K562 (cell line): Measurements from ENCODE around the gene HACL1. TPM values are rescaled to one million over a fixed set of nuclear protein-coding genes. Genes with fewer than 3 reads are reported as not detected.

Experiments
- CREM ChIP-seq: IDR thresholded peaks from 2 replicates; pipeline ENCODE4 v1.6.1; 2014; ENCODE audit warnings: antibody characterized with exemption, low read depth
- ESRRB ChIP-seq: fragments of 250-450 bp; sonication (Bioruptor Pico); IDR thresholded peaks from 2 replicates; pipeline ENCODE4 v1.5.0; 2020; ENCODE audit warnings: mild to moderate bottlenecking, moderate library complexity, borderline replicate concordance
- GTF2A2 ChIP-seq: IDR thresholded peaks from 2 replicates; pipeline ENCODE4 v1.6.1; 2016; ENCODE audit warnings: mild to moderate bottlenecking, missing genetic modification characterization, missing compliant biosample characterization
- JUN ChIP-seq, 2 experiments: sonication (generic) in 1 of 2; formaldehyde crosslinking in 1 of 2; IDR thresholded peaks; 2 replicates each; pipeline versions ENCODE4 v1.6.1 to v1.8.0; 2012 to 2022; ENCODE audit warnings: borderline replicate concordance in 2 of 2, mild to moderate bottlenecking in 2 of 2, improper control_type of control experiment in 1 of 2, low read depth in 1 of 2, low read length in 1 of 2, missing genetic modification reagents in 1 of 2
- PREB ChIP-seq: sonication (generic); formaldehyde crosslinking; IDR thresholded peaks from 2 replicates; pipeline ENCODE4 v1.8.1; 2023; ENCODE audit warnings: mild to moderate bottlenecking, missing genetic modification reagents
- RNF219 ChIP-seq: fragments of 250-450 bp; sonication (Bioruptor Pico); IDR thresholded peaks from 2 replicates; pipeline ENCODE4 v1.5.0; 2022; ENCODE audit warnings: mild to moderate bottlenecking
- SFPQ ChIP-seq: fragments of 200-400 bp; formaldehyde crosslinking; IDR thresholded peaks from 2 replicates; pipeline ENCODE4 v1.6.1; 2017; ENCODE audit warnings: mild to moderate bottlenecking, low read depth, low read length, moderate library complexity
- ZBTB17 ChIP-seq: fragments of 450-650 bp; formaldehyde crosslinking; IDR thresholded peaks from 2 replicates; pipeline ENCODE4 v1.4.0; 2020; ENCODE audit warnings: mild to moderate bottlenecking
- ZFP1 ChIP-seq: fragments of 450-650 bp; formaldehyde crosslinking; IDR thresholded peaks from 2 replicates; pipeline ENCODE4 v1.4.0; 2020; ENCODE audit warnings: mild to moderate bottlenecking, mixed read lengths
- ZKSCAN8 ChIP-seq: fragments of 200-800 bp; sonication (Bioruptor generic); IDR thresholded peaks from 2 replicates; pipeline ENCODE4 v1.6.1; 2016; ENCODE audit warnings: missing genetic modification characterization, missing compliant biosample characterization
- ZNF212 ChIP-seq: fragments of 450-650 bp; formaldehyde crosslinking; IDR thresholded peaks from 2 replicates; pipeline ENCODE4 v1.4.0; 2020; ENCODE audit warnings: mild to moderate bottlenecking
- ZNF75A ChIP-seq: fragments of 450-650 bp; formaldehyde crosslinking; IDR thresholded peaks from 2 replicates; pipeline ENCODE4 v1.4.0; 2020; ENCODE audit warnings: mild to moderate bottlenecking
- polyA plus RNA-seq, 8 experiments: library from polyadenylated mRNA; depleted of rRNA in 4 of 8; stranded (reverse) in 5 of 8; unstranded in 3 of 8; fragments of >200 nt; fragmentation: Nextera tagmentation in 2 of 8; fragmentation: Illumina TruSeq in 1 of 8; extraction: Ambion mirVana in 2 of 8; extraction: Trizol in 1 of 8; gene quantifications; 2 replicates each; pipeline versions ENCODE4 v1.2.1 to v1.2.3, GENCODE V29; 2011 to 2014; ENCODE audit warnings: inconsistent platforms in 1 of 8, missing spikeins in 1 of 8
- total RNA-seq, 7 experiments: library from RNA; depleted of rRNA in 6 of 7; stranded (reverse); fragments of >200 nt in 6 of 7; fragmentation: Illumina TruSeq in 2 of 7; extraction: Trizol in 2 of 7; gene quantifications; 2 replicates each; pipeline versions ENCODE4 v1.2.1 to v1.2.3, GENCODE V29; 2011 to 2021; ENCODE audit warnings: low replicate concordance in 1 of 7
- TF ChIP-seq, protein P1 (sequence below): sonication (generic); formaldehyde crosslinking; IDR thresholded peaks from 2 replicates; pipeline ENCODE4 v1.8.0; 2022; ENCODE audit warnings: mild to moderate bottlenecking, missing genetic modification reagents
- TF ChIP-seq, protein P2 (sequence below): fragments of 150-350 bp; conservative IDR thresholded peaks from 2 replicates; pipeline ENCODE4 v1.6.1; 2014; ENCODE audit warnings: low read length
- TF ChIP-seq, protein P3 (sequence below): fragments of 250-450 bp; sonication (Bioruptor Pico); IDR thresholded peaks from 2 replicates; pipeline ENCODE4 v1.8.0; 2021; ENCODE audit warnings: moderate library complexity, mild to moderate bottlenecking, inconsistent platforms

Gene HACL1
- total and polyA plus RNA-seq, 9 of the 15 experiments (the other 6 are each of a cell fraction or from before 2014, with no cell fraction given) = 18.9 to 61.5 (median 30.5) TPM

DNA sequence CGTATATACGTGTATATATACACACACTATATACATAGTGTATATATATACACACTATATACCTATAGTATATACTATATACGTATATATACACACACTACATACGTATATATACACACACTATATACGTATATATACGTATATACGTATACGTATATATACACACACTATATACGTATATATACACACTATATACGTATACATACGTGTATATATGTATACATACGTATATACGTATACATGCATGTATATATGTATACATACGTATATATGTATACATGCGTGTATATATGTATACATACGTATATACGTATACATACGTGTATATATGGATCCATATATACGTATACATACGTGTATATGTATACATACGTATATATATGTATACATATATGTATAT lies 9.4 kb downstream of the HACL1 start (continued):
- TF ChIP-seq, protein P1, sequence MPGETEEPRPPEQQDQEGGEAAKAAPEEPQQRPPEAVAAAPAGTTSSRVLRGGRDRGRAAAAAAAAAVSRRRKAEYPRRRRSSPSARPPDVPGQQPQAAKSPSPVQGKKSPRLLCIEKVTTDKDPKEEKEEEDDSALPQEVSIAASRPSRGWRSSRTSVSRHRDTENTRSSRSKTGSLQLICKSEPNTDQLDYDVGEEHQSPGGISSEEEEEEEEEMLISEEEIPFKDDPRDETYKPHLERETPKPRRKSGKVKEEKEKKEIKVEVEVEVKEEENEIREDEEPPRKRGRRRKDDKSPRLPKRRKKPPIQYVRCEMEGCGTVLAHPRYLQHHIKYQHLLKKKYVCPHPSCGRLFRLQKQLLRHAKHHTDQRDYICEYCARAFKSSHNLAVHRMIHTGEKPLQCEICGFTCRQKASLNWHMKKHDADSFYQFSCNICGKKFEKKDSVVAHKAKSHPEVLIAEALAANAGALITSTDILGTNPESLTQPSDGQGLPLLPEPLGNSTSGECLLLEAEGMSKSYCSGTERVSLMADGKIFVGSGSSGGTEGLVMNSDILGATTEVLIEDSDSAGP (CRISPR knock-in tag) = no peak
- peak; percentile 77; the same call in 1 of the 2 replicates for TF ChIP-seq ZFP1 (CRISPR knock-in tag)
- peak; percentile 96 for TF ChIP-seq RNF219 (CRISPR knock-in tag)
- no peak for TF ChIP-seq ZNF75A (CRISPR knock-in tag)
- 0 out of 2 replicates have a peak, but pooled peaks have one; percentile 10 for TF ChIP-seq ESRRB (CRISPR knock-in tag)
- no peak for TF ChIP-seq ZBTB17 (CRISPR knock-in tag)
- no peak for TF ChIP-seq JUN (IDR thresholded peaks at IDR 0.05; ENCODE audit: borderline replicate concordance, low read depth, low read length)
- TF ChIP-seq JUN (CRISPR knock-in tag; IDR thresholded peaks at IDR 0.05; ENCODE audit: borderline replicate concordance) = no peak
- TF ChIP-seq CREM = no peak
- no peak for TF ChIP-seq GTF2A2 (tag)
- TF ChIP-seq PREB (CRISPR knock-in tag) = no peak
- no peak for TF ChIP-seq ZNF212 (CRISPR knock-in tag)
- no peak for TF ChIP-seq SFPQ
- no peak for TF ChIP-seq ZKSCAN8 (CRISPR knock-in tag)
- TF ChIP-seq, protein P2, sequence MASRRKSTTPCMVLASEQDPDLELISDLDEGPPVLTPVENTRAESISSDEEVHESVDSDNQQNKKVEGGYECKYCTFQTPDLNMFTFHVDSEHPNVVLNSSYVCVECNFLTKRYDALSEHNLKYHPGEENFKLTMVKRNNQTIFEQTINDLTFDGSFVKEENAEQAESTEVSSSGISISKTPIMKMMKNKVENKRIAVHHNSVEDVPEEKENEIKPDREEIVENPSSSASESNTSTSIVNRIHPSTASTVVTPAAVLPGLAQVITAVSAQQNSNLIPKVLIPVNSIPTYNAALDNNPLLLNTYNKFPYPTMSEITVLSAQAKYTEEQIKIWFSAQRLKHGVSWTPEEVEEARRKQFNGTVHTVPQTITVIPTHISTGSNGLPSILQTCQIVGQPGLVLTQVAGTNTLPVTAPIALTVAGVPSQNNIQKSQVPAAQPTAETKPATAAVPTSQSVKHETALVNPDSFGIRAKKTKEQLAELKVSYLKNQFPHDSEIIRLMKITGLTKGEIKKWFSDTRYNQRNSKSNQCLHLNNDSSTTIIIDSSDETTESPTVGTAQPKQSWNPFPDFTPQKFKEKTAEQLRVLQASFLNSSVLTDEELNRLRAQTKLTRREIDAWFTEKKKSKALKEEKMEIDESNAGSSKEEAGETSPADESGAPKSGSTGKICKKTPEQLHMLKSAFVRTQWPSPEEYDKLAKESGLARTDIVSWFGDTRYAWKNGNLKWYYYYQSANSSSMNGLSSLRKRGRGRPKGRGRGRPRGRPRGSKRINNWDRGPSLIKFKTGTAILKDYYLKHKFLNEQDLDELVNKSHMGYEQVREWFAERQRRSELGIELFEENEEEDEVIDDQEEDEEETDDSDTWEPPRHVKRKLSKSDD = no peak
- TF ChIP-seq, protein P3, sequence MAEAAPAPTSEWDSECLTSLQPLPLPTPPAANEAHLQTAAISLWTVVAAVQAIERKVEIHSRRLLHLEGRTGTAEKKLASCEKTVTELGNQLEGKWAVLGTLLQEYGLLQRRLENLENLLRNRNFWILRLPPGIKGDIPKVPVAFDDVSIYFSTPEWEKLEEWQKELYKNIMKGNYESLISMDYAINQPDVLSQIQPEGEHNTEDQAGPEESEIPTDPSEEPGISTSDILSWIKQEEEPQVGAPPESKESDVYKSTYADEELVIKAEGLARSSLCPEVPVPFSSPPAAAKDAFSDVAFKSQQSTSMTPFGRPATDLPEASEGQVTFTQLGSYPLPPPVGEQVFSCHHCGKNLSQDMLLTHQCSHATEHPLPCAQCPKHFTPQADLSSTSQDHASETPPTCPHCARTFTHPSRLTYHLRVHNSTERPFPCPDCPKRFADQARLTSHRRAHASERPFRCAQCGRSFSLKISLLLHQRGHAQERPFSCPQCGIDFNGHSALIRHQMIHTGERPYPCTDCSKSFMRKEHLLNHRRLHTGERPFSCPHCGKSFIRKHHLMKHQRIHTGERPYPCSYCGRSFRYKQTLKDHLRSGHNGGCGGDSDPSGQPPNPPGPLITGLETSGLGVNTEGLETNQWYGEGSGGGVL (CRISPR knock-in tag) = peak; percentile 45; the same call in 1 of the 2 replicates
